Stimulated activated CD4-positive, alpha-beta T cell treated with anti-CD3 and anti-CD28 coated beads, TNF-alpha, amount 100 ng/mL, for 48 hours (primary cell): Measurements from ENCODE around the gene OR4K5.
"Not testable (repeated sequence)": the region's sequence is repeated elsewhere in the genome, so short reads cannot be mapped to it uniquely, and the experiment has no call there.

Experiments used
- DNase-seq, 3 donors: peaks; one replicate each; pipeline ENCODE4 v3.0.0-alpha.2; 2020; ENCODE audit warnings: low read depth in 3 of 3

OR4K5 gene

GRCh38 chr14:19920021-19920657 is at the start of gene OR4K5:
Gene OR4K5 (plus strand): TSS chr14:19920607. CDS start chr14:19920607, 0 bp downstream.
- DNase-seq, result no peak

GRCh38 chr14:19873178-19873577 is 47.2 kb upstream of the OR4K5 start:
- no peak for DNase-seq

GRCh38 chr14:19874842-19875241 is 45.6 kb upstream of the OR4K5 start, which contains the start of gene OR4K2:
Gene OR4K2 (plus strand): TSS chr14:19875142. CDS start chr14:19876268, 1,126 bp downstream.
- DNase-seq, result no peak

GRCh38 chr14:19878029-19878642 is 42.3 kb upstream of the OR4K5 start:
- DNase-seq, result no peak

- DNase-seq, result no peak
Measured at GRCh38 chr14:19895282-19895681, 25.1 kb upstream of the OR4K5 start.

- no peak for DNase-seq
Measured at GRCh38 chr14:19900999-19901398, 19.4 kb upstream of the OR4K5 start.

GRCh38 chr14:19902409-19902808 is 18.0 kb upstream of the OR4K5 start:
- DNase-seq, result no peak

GRCh38 chr14:19906665-19907064 is 13.7 kb upstream of the OR4K5 start:
- no peak for DNase-seq

GRCh38 chr14:19911114-19911513 is 9.3 kb upstream of the OR4K5 start:
- no peak for DNase-seq

GRCh38 chr14:19917243-19917642 is 3.2 kb upstream of the OR4K5 start:
- DNase-seq, result no peak

- DNase-seq, result no peak
Measured at GRCh38 chr14:19917955-19918518, 2.4 kb upstream of the OR4K5 start.

- no peak for DNase-seq
Measured at GRCh38 chr14:19918553-19919264, 1.7 kb upstream of the OR4K5 start.

- DNase-seq, result no peak
Measured at GRCh38 chr14:19930617-19931016, 10.2 kb downstream of the OR4K5 start, which contains the start of gene OR4K1. Gene OR4K1 (plus strand): TSS chr14:19930917. CDS start chr14:19935667, 4,750 bp downstream.

GRCh38 chr14:19941668-19942067 is 21.3 kb downstream of the OR4K5 start:
- no peak for DNase-seq

- no peak for DNase-seq
Measured at GRCh38 chr14:19947413-19948090, 27.1 kb downstream of the OR4K5 start.

GRCh38 chr14:19949218-19949617 is 28.8 kb downstream of the OR4K5 start:
- DNase-seq, result no peak

- DNase-seq, result not testable (repeated sequence)
Measured at GRCh38 chr14:19969735-19970134, 49.3 kb downstream of the OR4K5 start.
